Medulla oblongata (tissue), 1 donor: Measurements from ENCODE around the gene PRDM16.

Source experiments
- DNase-seq: peaks from one replicate; pipeline ENCODE4 v3.0.0-alpha.2; 2015; ENCODE audit errors: extremely low spot score

The PRDM16 gene

DNA sequence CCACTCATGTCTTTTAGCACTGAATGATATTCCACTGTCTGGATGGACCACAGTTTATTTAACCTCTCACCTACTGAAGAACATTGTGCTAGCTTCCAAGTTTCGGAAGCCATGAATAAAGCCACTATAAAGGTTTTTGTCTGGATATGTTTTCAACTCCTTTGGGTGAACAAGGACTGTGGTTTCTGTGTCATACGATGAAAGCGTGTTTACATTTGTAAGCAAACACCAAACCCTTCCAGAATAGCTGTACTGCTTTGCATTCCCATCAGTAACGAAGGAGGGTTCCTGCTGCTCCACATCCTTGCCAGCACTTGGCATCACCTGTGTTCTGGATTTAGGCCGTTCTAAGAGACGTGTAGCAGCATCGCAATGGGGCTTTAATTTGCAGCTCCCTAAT, 374.8 kb downstream of the PRDM16 start:
- no peak for DNase-seq

DNA sequence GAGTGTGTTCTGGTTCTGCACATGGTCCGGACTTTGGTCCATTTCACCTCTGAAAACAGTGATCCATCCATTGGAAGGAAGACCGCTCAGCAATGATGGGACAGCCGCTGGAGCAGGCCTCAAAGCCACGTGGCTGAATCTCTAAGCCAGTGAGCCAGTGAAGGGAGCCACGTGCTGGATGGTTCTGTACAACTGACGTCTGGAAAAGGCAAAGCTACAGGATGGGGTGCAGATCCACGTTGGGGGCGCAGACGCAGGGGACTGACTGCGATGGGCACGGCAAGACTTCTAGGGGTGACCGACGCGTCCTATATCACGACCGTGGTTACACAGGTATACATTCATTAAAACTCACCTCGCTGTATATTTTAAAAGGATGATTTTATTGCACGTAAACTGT, 375.3 kb downstream of the PRDM16 start:
- DNase-seq, result no peak

DNA sequence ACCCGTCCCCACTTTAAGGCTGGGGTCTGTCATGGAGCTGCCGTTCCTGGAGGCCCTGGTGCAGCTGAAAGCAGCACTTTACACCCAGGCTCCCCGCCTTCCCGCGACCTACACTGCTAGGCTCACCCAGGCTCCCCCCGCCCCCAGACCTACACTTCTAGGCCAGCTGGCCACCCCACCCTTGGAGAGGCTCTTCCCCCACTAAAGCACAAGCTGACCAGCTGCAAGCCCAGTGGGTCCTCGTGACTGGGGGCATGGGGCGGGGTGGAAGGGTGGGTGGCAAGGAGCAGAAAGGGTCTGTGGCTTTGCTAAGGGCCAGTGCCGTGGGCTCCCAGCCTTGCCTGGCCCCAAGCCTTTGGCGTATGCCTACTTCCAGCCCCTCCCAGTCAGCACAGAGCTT, 375.7 kb downstream of the PRDM16 start:
- DNase-seq, result peak; percentile 27

DNA sequence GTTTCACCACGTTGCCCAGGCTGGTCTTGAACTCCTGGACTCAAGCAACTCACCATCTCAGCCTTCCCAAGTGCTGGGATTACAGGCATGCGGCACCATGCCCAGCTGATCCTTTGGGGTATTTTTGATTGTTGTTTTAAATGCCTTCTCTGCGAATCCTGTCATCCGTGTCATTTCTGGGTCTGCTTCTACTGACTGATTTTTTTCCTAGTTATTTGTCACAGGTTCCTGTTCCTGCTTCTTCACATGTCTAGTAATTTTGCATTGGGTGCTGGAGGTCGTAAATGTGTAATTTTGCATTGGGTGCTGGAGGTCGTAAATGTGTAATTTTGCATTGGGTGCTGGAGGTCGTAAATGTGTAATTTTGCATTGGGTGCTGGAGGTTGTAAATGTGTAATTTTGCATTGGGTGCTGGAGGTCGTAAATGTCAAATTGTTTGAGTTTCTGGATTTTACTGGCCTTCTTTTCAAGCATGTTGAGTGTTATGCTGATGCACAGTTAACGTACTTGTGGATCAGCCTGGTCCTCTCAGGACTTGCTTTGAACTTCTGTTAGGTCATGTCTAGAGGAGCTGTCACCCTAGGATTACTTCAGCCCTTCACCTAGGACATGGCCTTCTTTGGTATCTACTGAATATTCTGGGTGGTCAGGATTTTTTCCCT, 381.3 kb downstream of the PRDM16 start:
- no peak for DNase-seq

DNA sequence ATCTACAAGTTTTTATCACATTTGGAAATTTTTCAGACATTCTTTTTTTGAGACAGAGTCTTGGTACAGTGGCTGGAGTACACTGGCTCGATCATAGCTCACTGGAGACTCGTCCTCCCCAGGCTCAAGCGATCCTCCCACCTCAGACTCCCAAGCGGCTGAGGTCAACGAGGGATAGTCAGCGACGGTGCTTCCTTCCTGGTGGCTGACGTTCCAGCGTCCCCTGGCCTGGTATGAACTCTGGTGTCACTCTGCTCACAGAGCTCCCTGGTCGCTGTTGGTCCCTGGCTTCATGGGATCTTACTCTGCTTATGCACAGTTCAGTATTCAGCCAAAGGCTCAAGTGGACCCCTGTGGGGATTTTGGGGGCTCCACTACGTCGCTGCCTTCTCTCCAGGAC, 382.0 kb downstream of the PRDM16 start:
- no peak for DNase-seq

DNA sequence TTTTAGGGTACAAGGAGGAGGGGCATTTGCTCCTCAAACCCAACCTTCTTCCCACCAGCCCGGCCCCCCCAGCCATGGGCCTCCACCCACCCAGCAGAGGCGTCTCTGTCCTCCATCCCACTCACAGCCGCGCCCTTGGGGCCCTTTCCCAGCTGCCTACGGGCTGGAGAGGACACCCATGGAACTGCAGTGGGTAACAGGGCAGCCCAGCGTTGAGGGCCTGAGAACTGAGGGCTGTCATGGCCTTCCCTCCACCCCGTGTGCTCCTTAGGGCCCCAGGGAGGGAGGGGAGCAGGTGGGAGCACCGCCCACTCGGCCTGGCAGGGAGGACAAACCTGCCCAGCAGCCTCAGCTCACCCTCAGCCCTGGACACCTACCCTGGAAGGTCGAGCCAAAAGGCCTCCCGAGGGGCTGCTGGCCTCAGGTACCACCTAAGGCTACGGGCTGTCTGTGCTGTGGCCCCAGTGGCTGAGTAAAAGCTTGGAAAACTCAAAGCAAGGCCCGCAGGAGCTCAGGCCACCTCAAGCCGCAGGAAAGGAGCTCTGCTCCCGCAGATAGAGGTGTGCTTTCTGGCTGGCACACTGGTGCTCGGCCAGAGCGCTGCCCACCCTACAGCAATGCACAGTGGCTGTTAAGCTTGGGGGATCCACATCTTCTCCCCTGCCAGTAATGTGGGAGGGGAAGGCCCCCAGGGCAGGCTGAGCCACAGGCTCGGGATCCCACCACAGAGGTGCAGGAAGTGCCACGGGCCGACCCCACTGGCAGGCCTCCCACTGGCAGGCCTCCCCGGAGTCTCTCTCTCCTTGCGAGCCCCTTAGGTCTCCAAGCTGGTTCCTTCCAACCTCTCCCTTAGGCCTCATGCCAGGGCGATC, 383.2 kb downstream of the PRDM16 start:
- no peak for DNase-seq

DNA sequence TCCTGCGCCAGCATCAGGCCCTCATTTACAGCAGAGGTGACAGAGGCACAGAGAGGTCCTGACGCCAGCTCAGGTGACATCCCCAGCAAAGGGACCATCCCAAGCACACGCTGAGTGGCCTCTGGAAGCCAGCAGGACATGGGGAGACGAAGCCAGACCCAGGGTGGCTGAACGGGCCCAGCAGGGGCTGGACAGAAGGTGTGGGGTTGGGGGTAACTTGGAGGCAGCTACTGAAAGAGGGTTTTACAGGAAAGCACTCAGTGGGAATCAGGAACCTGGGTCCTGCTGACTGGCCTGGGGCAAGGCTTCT, 383.8 kb downstream of the PRDM16 start:
- DNase-seq, result no peak

DNA sequence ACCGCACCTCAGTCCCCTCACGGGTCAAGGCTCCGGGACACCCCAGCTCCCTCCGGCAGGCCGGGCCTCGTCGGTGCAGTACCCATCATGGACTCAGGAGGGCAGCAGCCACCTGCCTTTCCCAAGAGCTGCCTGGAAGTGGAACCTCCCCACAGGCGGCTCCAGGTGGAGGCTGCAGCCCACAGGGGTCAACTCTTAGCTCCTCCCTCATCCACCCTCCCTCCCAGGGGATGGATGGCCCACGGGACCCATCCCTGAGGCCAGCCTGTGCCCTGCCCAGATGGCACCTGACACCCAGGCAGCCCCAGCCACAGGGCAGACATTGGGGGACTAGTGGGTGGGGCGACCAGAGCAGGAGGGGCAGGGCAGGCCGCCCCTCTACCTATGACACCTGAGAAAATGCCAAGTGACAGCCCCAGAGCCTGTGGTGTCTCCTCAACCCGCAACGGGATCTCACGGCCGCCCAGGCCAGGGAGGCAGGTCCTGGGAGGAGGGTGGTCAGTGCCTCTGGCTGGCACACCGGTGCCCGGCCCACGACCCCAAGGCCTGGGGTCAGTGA, 384.3 kb downstream of the PRDM16 start:
- DNase-seq, result peak; percentile 80

DNA sequence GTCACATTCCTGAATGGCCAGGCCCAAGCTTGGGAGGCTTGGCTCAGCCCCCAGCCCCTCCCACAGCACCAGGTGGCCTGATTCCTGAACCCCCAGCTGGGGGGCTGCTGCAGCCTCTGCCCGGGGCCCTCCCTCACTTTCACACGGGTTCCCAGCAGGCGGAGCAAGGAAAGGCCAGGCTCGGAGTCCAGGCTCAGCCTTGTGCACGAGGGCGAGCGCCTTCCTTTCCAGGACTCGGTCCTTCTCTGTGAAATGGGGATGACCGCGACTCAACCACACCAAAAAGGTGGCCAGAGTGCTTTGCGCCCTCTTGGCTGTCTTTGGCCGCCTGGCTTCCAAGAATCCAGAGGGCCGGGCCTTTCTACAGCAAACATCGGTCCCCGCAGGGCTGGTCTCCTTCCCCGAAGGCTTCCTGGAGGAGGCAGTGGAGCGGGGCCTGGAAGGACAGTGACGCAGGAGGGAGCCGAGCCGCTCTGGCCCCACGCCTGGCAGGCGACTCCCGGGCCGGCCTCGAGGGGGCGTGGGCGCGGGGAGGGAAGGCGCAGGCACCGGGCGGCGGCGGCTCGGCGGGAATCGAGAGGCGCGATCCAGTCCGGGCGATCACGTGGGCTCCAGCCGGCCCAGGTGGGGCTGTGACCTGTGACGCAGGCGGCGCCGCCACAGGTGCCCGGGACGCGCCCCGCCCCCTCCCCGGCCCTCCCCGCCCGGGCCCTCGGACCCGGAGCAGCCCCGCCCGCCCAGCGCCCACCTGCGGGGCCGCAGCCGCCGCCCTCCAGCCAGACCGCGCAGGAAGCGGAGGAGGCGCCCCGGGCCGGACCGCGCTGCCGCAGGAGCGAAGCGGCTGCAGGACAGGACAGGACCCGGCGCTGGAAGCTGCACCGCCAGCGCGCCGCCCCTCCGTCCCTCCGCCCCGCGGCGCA, 385.1 kb downstream of the PRDM16 start, which contains the start of gene ARHGEF16:
ARHGEF16 (plus strand) TSS at position 775 of the 920 bp plus-strand sequence. CDS start 8,420 bp downstream, outside the sequence.
- peak; percentile 36 for DNase-seq

DNA sequence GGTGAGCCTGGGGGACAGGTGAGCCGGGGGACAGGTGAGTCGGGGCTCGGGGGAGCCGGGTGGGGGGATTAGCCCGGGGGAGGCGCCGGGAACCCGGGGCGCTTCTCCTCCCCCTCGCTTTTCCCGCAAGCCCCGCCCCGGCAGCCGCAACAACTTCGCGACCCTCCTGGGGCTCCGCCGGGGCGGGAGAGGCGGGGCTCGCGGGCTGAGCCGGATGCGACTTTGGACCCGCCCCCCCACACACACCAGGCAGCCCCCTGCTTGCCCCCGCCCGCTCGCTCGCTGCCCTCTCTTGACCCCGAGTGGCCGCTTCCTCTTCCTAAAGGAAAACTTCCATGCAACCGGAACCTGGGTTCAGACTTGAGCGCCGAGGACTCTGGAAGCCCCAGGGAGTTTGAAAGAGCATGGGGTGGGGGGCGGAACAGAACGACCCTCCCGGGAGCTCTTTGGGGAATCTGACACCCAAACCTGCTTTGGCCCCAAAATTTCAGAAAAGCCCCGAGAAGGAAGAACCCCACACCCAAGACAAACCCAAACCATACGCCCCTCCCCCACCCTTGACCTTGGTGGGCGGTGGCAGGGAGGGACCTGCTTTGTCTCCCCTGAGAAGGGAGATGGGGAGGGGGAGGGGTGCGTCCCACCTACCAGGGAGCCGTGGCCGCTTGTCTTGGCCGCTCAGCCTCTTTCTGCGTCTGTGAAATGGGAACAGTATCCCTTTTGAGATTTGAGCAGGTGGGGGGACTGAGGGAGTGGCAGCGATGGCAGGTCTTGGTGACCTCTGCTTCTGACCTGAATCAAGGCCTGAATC, 386.0 kb downstream of the PRDM16 start:
- DNase-seq, result no peak

DNA sequence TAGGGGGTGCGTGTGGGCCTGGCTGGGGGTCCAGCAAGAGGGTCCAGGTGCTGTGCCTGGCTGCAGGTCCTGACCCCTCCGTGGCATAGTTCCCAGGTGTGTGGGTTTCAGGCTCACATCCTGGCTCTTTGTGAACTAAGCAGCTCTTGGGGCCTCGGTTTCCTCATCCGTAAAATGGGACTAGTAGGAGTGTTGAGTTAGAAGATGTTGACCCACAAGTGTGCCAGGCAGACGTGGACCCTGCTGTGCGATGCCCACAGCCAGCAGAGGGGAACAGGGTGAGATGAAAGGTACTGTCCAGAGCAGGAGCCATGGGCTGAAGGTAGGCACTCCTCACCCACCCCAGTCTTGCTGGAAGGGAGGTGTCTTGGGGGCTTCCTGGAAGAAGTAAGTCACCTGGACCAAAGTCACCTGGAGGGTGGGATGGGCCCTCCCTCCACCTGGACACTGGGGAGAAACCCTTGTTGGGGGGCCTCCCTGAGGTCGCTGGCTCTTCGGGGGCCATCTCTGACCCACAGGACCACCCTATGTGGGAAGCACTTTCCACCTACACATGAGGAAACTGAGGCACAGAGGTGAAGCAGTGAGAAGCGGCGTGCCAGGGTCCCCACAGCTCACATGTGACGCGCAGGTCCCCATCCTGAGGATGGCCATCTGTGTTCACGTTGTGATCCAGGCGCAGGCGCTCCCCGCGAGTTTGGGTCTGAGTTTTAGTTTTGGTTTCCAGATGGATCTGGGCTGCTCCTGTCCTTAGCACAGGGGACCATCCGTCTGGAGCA, 386.9 kb downstream of the PRDM16 start:
- DNase-seq, result no peak

DNA sequence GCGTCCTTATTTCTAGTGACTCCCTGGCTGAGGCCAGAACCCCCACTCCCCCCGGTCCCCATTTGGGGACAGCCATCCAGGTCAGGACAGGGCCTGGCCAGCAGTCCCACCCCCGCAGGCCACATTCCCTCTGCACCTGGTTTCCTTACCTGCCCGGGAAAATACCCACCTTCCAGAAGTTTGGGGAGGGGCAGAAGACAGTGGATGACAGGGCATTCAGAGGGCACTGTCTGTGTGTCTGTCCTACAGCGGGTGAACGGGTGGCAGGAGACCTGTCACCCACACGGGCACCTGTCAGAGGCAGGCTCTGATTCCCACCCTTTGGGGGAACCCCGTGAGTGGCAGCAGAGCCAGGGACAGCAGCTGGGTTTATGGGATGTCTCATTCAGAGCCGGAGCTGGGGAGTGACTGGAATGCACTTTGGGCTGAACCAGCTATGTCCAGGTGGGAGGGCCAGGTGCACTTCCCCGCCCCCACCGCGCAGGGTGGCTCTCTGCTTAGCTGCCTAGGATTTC, 387.5 kb downstream of the PRDM16 start:
- no peak for DNase-seq

DNA sequence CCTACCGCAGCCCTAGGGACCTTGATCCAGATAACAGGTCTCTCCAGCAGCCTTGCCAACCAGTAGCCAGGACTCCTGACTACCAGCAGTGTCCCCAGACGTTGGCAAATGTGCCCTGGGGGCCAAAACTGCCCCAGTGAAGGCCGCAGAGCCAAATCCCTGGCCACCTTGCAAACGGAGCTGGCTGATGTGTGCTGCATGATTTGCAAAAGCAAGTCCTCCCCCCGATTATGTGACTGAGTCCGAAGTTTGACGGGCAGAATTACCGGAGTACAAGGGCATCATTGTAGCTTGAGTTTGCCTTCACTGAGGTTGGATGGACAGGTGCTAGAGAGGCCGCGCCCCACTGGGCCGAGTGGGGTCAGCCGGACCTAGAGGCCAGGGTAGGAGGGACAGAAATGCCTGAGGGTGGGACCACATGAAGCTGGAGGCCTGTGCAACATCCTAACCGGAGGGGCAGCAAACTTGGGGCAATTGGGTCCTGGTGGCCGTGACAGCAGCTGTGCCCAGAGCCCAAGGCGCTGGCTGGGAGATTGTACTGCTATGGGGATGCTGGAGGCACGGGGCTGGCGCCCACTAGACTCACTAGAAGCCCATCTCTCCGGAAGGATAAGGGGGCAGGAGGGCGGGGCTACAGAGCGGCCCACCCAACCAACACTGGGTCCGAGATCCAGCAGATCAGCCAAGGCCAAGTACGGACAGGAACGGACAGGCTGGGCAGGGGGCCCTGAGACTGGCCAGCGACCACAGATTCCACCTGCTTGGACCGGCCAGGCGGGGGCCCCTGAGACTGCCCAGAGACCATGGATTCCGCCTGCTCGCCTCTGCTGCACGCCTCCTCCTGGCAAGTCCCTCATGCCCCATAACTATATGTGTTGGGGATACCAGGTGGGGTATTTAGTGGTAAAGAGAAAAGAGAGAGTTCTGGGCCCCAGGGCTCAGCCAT, 388.2 kb downstream of the PRDM16 start:
- no peak for DNase-seq

DNA sequence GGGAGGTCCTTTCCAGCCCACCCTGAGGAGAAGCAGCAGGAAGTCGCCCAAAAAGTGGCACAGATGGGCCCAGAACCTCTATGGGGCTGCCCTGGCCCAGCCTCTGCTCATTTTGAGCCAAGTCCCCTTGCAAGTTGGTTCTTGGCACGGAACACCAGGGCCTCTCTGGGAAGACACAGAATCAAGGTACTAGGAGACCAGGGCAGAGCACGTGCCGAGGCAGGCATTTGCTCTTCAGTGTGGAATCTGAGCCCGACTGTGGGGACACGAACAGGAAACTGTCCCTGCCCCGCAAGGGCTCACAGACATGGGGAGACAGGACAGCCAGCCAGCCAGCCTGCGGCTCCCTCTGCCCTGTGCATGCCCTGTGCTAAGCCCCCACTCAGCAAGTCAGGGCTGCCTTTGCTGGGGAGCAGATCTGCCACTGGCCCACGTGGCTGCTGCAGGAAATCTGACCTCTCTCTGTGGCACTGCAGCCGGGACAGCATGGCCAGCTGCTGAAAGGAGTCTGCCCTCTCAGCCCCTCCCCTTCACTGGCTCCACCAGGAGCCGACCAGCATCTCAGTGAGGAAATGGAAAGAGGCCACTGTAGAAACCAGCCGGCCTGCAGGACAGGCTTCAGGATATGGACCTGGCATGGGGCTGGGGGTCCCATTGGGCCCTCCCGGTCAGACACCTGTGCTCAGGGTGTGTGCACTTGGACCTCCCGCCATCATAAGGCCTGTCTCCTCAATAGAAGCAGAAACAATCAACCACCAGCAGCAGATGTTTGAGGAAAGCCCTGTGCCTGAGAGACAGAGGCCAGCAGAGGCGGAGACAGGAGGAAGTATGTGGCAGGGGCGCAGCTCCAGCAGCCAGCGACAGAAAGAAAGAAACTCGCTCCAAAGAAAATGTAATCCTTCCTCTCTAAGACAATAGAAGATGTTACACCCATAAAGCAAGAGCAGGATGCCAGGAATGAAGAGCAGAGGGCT, 389.2 kb downstream of the PRDM16 start:
- peak; percentile 64 for DNase-seq

DNA sequence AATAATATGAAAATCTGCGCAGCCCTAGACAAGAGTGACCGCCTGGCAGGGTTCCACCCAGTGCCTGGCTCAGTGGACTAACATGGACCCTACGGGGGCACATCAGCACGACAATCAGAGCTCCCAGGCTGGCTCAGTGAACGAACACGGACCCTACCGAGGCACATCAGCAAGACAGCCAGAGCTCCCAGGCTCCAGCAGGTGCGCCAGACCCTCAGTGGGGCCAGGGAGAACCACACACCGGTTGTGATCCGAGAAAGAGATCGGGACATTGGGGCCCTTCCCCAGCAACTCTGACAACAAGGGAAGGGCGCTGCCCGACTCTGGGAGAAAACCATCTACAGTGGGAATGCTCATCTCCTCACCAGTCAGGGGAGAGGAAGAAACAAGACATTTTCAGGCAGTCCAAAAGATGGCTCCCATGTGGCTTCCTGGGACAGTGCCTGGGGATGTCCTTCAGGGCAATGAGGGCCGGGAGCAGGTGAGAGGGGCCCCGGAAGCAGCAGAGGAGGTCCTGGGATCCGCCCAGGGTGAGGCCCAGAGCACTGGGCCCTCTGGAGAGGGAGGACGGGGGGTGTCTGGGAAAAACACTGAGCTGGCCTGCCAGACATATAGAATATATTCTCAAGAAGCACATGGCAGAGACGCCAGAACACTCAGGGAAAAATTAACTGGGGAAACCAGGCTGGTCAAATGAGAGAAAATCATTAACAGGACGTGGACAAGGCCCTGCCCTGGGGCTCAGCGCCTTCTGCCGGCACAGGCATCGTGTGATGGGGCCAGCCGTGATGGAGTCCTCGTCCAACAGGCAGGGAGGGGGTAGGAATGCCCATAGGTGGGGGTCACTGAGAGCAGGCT, 390.3 kb downstream of the PRDM16 start:
- DNase-seq, result no peak

DNA sequence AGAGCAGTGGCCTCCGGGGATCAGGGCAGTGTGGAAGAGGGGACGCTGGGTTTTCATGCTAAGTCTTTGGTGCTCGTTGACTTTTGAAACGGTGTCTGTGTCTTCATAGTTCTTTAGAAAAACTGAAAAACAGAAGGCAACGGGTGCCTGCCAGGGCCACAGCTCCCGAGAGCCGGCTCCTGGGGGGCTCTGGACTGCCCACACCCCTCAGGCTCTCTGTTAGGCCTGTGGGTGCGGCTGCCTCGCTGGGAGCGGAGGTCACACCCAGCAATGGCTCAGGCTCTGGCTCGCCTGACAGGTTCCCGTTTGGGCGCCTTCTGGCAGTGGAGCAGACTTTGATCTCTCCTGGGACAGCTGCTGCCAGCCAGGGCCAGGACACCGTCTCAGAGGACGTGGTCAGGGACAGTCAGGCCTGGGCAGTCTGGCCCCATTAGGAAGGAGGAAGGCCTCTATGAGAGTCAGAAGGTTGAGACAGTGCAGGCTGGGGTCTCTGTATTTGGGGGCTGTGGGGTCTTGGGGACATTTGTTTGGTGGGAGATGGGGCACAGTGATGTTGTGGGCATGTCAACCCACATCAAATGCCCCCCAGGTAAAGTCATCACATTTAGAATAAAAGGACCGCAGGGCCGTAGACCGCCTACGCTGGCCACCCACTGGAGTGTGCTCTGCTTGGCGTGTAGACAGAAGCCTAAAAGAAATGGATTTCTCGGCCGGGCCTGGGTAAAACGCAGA, 391.1 kb downstream of the PRDM16 start:
- no peak for DNase-seq
